Measurements from ENCODE around the gene GRK1. TPM values are rescaled to one million over a fixed set of nuclear protein-coding genes. Genes with fewer than 3 reads are reported as not detected.
"Not testable (repeated sequence)": the region's sequence is repeated elsewhere in the genome, so short reads cannot be mapped to it uniquely, and the experiment has no call there.

GRK1 gene
- total RNA-seq, 1 donor from 2014 or later: 1.5 TPM

DNA sequence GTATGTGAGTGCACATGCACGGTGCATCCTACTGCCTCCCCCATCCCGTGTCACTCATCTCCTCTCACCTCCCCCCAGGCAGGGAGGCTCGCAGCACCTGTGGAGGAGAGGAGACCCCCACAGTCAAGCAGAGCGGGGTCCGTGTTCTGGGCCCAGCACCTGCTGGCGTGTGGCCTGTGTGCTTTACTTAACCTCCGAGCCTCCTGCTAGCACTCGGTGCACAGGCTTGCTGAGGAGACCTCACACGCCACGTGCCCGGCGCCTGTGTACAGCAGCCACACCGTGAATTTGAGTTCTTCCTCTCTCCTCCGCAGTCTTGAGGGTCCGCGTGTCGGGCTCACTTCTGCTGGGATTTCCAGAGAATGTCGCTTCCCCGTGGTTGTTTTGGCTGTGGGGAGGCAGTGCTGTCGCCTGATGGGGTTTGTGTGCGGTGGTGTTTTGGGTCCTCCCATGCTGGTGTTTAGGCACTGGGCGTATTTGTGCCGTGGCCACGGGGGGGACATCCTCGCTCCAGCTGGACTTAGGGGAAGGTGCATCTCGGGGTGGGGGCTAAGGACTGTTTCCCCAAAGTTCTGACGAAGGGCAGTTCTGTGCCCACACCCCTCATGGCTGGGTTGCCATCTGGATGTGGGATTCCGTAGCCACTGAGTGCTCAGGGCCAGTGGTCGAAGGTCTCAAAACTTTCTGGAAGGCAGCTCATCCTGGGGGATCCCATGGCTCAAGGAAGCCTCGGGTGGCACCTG, 57.2 kb downstream of the GRK1 start:
- Mint-ChIP-seq H3K4me1 (peaks cover 3% of the 10 kb centered on the region), H3K27me3 (ENCODE audit: low read depth) (peaks cover 3% of the 10 kb centered on the region), H3K9me3 (no peaks in the 10 kb centered on the region), H3K36me3 (ENCODE audit: low read depth) (no peaks in the 10 kb centered on the region), H3K27ac (ENCODE audit: unreplicated experiment) (no peak overlapping the region), H3K4me3 (peak overlapping the region; percentile 78)
- DNase-seq (ENCODE audit: low read depth, low spot score): no peak
- TF ChIP-seq, protein P1, sequence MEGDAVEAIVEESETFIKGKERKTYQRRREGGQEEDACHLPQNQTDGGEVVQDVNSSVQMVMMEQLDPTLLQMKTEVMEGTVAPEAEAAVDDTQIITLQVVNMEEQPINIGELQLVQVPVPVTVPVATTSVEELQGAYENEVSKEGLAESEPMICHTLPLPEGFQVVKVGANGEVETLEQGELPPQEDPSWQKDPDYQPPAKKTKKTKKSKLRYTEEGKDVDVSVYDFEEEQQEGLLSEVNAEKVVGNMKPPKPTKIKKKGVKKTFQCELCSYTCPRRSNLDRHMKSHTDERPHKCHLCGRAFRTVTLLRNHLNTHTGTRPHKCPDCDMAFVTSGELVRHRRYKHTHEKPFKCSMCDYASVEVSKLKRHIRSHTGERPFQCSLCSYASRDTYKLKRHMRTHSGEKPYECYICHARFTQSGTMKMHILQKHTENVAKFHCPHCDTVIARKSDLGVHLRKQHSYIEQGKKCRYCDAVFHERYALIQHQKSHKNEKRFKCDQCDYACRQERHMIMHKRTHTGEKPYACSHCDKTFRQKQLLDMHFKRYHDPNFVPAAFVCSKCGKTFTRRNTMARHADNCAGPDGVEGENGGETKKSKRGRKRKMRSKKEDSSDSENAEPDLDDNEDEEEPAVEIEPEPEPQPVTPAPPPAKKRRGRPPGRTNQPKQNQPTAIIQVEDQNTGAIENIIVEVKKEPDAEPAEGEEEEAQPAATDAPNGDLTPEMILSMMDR (conservative IDR thresholded peaks at IDR 0.05): no peak

DNA sequence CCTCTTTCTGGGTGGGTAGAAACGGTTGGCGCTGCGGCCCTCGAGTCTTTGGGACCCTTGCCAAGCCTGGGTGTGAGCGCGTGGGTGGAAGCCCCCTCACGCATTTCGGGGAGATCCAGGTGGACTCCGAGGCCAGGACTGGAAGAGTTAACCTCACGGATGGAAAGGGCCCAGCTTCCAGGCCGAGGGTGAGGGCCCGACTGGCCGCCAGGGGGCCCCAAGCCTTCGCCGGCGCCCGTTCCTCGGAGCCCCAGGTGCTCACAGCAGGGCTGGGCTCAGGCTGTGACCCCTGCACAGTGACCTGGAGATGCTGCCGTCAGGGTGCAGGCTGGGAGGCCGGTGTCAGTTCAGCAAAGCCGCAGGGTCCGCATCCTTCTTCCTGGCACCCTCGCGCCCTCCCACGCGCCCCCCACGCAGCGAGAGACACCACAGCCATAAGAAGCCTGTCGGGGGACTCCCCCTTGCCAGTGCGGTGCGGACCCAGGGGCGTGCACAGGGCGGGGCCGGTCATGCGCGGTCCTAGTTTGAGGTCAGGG, 57.8 kb downstream of the GRK1 start:
- H3K4me1 Mint-ChIP-seq: peaks cover 3% of the 10 kb centered on the region
- H3K27ac Mint-ChIP-seq (ENCODE audit: unreplicated experiment): no peak overlapping the region
- H3K36me3 Mint-ChIP-seq (ENCODE audit: low read depth): no peaks in the 10 kb centered on the region
- no peaks in the 10 kb centered on the region for H3K9me3 Mint-ChIP-seq
- H3K4me3 Mint-ChIP-seq: peak overlapping the region; percentile 78
- peaks cover 3% of the 10 kb centered on the region for H3K27me3 Mint-ChIP-seq (ENCODE audit: low read depth)
- peak; percentile 77 for DNase-seq (ENCODE audit: low read depth, low spot score)
- TF ChIP-seq, protein P1 (conservative IDR thresholded peaks at IDR 0.05): peak; percentile 90

DNA sequence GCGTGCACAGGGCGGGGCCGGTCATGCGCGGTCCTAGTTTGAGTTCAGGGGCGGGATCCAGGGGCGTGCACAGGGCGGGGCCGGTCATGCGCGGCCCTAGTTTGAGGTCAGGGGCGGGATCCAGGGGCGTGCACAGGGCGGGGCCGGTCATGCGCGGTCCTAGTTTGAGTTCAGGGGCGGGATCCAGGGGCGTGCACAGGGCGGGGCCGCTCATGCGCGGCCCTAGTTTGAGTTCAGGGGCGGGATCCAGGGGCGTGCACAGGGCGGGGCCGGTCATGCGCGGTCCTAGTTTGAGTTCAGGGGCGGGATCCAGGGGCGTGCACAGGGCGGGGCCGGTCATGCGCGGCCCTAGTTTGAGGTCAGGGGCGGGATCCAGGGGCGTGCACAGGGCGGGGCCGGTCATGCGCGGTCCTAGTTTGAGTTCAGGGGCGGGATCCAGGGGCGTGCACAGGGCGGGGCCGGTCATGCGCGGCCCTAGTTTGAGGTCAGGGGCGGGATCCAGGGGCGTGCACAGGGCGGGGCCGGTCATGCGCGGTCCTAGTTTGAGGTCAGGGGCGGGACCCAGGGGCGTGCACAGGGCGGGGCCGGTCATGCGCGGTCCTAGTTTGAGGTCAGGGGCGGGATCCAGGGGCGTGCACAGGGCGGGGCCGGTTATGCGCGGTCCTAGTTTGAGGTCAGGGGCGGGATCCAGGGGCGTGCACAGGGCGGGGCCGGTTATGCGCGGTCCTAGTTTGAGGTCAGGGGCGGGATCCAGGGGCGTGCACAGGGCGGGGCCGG, 58.5 kb downstream of the GRK1 start:
- not testable (repeated sequence) for H3K9me3 Mint-ChIP-seq; H3K36me3 Mint-ChIP-seq (ENCODE audit: low read depth); H3K27ac Mint-ChIP-seq (ENCODE audit: unreplicated experiment); H3K4me1 Mint-ChIP-seq; H3K4me3 Mint-ChIP-seq; H3K27me3 Mint-ChIP-seq (ENCODE audit: low read depth)
- peak; percentile 51 for DNase-seq (ENCODE audit: low read depth, low spot score)

DNA sequence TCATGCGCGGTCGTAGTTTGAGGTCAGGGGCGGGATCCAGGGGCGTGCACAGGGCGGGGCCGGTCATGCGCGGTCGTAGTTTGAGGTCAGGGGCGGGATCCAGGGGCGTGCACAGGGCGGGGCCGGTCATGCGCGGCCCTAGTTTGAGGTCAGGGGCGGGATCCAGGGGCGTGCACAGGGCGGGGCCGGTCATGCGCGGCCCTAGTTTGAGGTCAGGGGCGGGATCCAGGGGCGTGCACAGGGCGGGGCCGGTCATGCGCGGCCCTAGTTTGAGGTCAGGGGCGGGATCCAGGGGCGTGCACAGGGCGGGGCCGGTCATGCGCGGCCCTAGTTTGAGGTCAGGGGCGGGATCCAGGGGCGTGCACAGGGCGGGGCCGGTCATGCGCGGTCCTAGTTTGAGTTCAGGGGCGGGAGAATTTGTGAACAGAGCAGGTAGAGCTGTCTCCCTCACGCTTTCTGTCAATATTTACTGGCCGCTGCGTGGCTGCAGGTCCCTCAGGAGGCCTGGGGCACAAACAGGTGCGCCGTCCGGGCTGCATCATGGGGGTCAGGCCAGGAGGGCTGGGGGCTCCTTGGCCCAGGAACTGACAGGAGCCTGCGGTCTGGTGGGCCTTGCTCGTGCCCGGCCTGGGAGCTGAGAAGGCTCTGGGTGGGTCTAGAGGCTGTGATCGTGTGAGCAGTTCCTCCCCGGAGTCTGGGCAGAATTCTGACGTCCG, 59.2 kb downstream of the GRK1 start:
- not testable (repeated sequence) for H3K4me1 Mint-ChIP-seq; DNase-seq (ENCODE audit: low read depth, low spot score); H3K4me3 Mint-ChIP-seq; H3K9me3 Mint-ChIP-seq; H3K36me3 Mint-ChIP-seq (ENCODE audit: low read depth); H3K27ac Mint-ChIP-seq (ENCODE audit: unreplicated experiment); H3K27me3 Mint-ChIP-seq (ENCODE audit: low read depth)

DNA sequence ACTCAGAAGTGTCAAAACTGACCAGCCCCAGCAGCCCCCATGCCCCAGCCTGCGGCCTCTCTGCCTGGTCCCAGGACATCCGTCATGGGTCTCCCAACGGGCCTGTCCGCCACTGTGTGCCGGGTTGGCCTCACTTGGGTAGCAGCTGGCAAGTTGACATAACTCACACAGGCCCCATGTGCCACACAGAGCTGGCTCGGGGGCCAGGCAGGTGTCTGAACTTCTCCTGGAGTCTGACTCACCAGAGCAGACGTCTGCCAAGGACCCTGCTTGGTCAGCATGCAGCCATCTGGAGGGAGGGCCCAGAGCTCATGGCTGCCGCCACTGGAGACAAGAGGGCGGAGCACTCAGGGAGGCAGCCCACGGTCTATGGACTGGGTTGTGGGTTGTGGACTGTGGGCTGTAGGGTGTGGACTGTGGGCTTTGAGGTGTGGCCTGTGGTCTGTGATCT, 60.0 kb downstream of the GRK1 start:
- Mint-ChIP-seq H3K4me1 (peaks cover 3% of the 10 kb centered on the region), H3K27ac (ENCODE audit: unreplicated experiment) (no peak overlapping the region), H3K27me3 (ENCODE audit: low read depth) (peaks cover 3% of the 10 kb centered on the region), H3K9me3 (no peaks in the 10 kb centered on the region), H3K36me3 (ENCODE audit: low read depth) (no peaks in the 10 kb centered on the region), H3K4me3 (no peak overlapping the region)
- TF ChIP-seq, protein P1 (conservative IDR thresholded peaks at IDR 0.05): no peak
- DNase-seq (ENCODE audit: low read depth, low spot score): no peak

DNA sequence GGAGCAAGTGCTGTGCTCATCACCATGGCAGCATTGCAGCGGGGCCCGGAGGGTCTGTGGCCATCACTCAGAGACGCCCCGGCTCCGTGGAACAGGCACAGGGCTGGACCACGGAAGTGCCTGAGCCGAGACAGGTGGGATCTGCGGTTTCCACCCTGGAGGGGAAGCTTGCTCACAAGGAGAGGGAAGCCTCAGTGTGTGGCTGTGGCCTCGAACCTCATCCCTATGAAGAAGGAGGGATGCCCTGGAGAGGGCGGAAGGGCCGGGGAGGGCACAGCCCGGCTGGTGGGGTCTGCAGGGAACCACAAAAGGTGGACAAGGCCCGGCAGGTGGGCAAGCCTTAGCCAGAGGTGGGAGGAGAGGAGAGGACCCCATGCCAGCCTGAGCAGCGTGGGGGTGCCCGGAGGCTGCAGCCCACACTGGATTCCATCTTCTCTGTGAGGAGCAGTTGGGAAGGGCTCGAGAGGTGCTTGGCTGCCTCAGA, 61.6 kb downstream of the GRK1 start:
- Mint-ChIP-seq H3K27me3 (ENCODE audit: low read depth) (no peaks in the 10 kb centered on the region), H3K4me3 (no peak overlapping the region), H3K4me1 (no peaks in the 10 kb centered on the region), H3K9me3 (no peaks in the 10 kb centered on the region), H3K27ac (ENCODE audit: unreplicated experiment) (no peak overlapping the region), H3K36me3 (ENCODE audit: low read depth) (no peaks in the 10 kb centered on the region)
- TF ChIP-seq, protein P1 (conservative IDR thresholded peaks at IDR 0.05): no peak
- no peak for DNase-seq (ENCODE audit: low read depth, low spot score)

All from neural crest cell (in vitro differentiated cells).